Measurements from ENCODE around the gene EPG5.

EPG5 gene

DNA sequence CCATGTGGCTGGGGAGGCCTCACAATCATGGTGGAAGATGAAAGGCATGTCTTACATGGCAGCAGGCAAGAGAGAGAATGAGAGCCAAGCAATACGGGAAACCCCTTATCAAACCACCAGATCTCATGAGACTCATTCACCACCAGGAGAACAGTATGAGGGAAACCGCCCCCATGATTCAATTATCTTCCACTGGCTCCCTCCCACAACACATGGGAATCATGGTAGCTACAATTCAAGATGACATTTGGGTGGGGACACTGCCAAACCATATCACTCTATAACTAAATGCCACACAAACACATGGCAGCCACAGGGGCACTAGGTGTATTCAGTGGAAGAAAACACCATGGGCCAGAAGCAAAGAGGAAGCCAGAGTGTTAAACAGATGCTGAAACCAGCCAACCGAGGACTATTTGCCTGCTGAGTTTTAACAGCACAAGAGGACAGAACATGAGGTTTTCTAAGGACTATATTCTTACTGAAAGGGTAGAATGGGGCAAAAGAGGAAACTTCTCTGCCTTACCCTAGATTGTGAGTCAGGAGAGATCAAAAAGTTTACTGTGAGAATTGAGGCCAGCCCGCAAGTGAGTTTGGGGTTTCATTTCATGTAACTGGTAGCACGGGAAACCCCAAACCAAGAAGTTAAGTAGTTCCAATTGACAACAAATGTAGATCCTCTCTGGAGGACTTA is 92.5 kb downstream of the EPG5 start:
- Histone ChIP-seq H3K4me3 (ENCODE audit: low read depth in 1 of 2, low read length in 2 of 2) (no peak overlapping the region), H3K4me1 (ENCODE audit: control insufficient read depth in 1 of 2, insufficient read depth in 2 of 2, low read length in 2 of 2) (peaks cover 0 to 1% of the 10 kb centered on the region in 2 donors), H3K9me3 (ENCODE audit: control insufficient read depth in 1 of 2, low read length in 2 of 2) (no peaks in the 10 kb centered on the region), H3K27me3 (ENCODE audit: control insufficient read depth in 1 of 2, insufficient read depth in 2 of 2, low read length in 2 of 2) (no peaks in the 10 kb centered on the region), H3K36me3 (ENCODE audit: control insufficient read depth in 1 of 2, insufficient read depth in 2 of 2, low read length in 2 of 2) (peaks cover 17 to 58% of the 10 kb centered on the region in 2 donors), H3K9ac (ENCODE audit: low read depth in 1 of 2, low read length in 2 of 2) (no peak overlapping the region), H3K27ac (ENCODE audit: low read depth, low read length) (no peak overlapping the region)

DNA sequence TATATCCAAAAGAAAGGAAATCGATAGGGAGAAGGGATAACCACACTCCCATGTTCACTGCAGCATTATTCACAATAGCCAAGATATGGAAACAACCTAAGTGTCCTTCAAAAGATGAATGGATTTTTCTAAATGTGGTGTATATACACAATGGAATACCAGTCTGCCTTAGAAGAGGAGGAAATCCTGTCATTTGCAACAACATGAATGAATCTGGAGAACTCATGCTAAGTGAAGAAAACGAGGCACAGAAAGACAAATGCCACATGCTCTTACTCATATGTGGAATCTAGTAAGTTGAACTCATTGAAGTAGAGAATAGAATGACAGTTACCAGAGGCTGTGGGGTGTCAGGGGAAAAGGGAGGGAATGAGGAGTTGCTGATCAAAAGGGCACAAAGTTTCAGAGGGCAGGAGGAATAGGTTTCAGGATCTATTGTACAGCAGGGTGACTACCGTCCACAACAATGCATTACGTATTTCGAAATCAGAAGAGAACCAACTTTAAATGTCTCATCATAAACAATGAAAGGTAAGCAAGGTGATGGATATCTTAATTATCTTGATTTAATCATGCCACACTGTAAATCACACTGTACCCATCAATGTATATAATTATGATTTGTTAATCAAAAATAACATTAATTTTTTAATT is 95.6 kb downstream of the EPG5 start:
- H3K36me3 ChIP-seq (ENCODE audit: control insufficient read depth in 1 of 2, insufficient read depth in 2 of 2, low read length in 2 of 2): peaks cover 11 to 63% of the 10 kb centered on the region in 2 donors

DNA sequence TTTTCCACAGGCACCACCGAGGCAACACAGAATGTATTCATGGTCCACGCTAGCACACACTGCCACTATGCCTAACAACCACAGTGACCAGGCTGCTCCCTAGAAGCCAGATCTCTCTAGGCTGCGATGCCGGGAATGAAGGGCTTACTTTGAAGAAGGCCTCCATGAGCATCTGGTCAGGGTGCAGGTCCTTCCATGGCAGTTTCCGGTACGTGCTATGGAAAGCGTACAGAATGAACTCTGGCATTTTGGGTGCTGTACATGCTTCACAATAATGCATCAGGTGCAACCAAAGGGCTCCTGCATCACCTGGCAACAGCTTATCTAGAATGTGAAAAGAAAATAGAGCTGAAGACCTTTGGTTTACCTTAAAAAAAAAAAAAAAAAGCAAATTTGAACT is 96.7 kb downstream of the EPG5 start:
- Histone ChIP-seq H3K36me3 (ENCODE audit: control insufficient read depth in 1 of 2, insufficient read depth in 2 of 2, low read length in 2 of 2) (peaks cover 15 to 66% of the 10 kb centered on the region in 2 donors), H3K4me3 (ENCODE audit: low read depth in 1 of 2, low read length in 2 of 2) (no peak overlapping the region), H3K9me3 (ENCODE audit: control insufficient read depth in 1 of 2, low read length in 2 of 2) (no peaks in the 10 kb centered on the region), H3K27me3 (ENCODE audit: control insufficient read depth in 1 of 2, insufficient read depth in 2 of 2, low read length in 2 of 2) (no peaks in the 10 kb centered on the region), H3K9ac (ENCODE audit: low read depth in 1 of 2, low read length in 2 of 2) (no peak overlapping the region), H3K27ac (ENCODE audit: low read depth, low read length) (no peak overlapping the region), H3K4me1 (ENCODE audit: control insufficient read depth in 1 of 2, insufficient read depth in 2 of 2, low read length in 2 of 2) (no peaks in the 10 kb centered on the region)

More for the DNA sequence above, 95.6 kb downstream of the EPG5 start:
- H3K9me3 ChIP-seq (ENCODE audit: control insufficient read depth in 1 of 2, low read length in 2 of 2): no peaks in the 10 kb centered on the region
- no peaks in the 10 kb centered on the region for H3K4me1 ChIP-seq (ENCODE audit: control insufficient read depth in 1 of 2, insufficient read depth in 2 of 2, low read length in 2 of 2)
- H3K27me3 ChIP-seq (ENCODE audit: control insufficient read depth in 1 of 2, insufficient read depth in 2 of 2, low read length in 2 of 2): no peaks in the 10 kb centered on the region
- no peak overlapping the region for H3K9ac ChIP-seq (ENCODE audit: low read depth in 1 of 2, low read length in 2 of 2)
- no peak overlapping the region for H3K27ac ChIP-seq (ENCODE audit: low read depth, low read length)
- no peak overlapping the region for H3K4me3 ChIP-seq (ENCODE audit: low read depth in 1 of 2, low read length in 2 of 2)

DNA sequence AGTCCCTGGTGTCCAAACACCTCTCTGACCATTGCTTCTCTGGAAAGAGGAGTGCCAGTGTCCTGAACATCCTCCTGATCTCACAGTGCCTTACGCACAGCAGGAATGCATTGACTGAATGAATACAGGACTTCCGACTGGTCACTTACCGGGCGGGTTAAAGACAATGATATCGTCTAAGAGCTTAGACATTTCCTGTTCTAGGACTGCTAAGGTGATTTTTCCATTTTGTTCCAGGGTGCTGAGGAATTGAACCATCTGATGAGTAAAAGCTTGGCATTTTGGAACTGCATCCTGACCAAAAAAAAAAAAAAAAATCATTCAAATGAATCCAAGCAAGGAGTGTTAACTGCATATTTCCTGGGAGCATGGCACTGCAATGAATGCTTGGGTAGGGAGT is 101.7 kb downstream of the EPG5 start:
- Histone ChIP-seq H3K36me3 (ENCODE audit: control insufficient read depth in 1 of 2, insufficient read depth in 2 of 2, low read length in 2 of 2) (peaks cover 36 to 66% of the 10 kb centered on the region in 2 donors), H3K27ac (ENCODE audit: low read depth, low read length) (no peak overlapping the region), H3K27me3 (ENCODE audit: control insufficient read depth in 1 of 2, insufficient read depth in 2 of 2, low read length in 2 of 2) (no peaks in the 10 kb centered on the region), H3K4me3 (ENCODE audit: low read depth in 1 of 2, low read length in 2 of 2) (no peak overlapping the region), H3K9me3 (ENCODE audit: control insufficient read depth in 1 of 2, low read length in 2 of 2) (no peaks in the 10 kb centered on the region), H3K4me1 (ENCODE audit: control insufficient read depth in 1 of 2, insufficient read depth in 2 of 2, low read length in 2 of 2) (no peaks in the 10 kb centered on the region), H3K9ac (ENCODE audit: low read depth in 1 of 2, low read length in 2 of 2) (no peak overlapping the region)

DNA sequence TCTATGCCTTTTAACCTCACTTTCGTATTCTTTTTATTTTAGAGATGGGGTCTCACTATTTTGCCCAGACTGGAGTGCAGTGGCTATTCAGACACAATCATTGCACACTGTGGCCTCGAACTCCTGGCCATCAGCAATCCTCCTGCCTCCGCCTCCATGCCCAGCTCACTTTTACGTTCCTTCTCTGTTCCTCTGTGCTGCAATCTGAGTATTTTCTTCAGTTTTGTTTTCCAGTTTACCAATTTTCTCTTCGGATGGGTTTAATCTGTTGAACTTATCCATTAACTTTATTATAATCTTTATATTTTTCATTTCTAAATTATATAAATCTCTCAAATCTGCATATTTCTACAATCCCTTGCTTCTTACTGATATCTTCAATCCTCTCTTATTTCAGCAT is 103.0 kb downstream of the EPG5 start:
- H3K4me3 ChIP-seq (ENCODE audit: low read depth in 1 of 2, low read length in 2 of 2): no peak overlapping the region
- H3K27me3 ChIP-seq (ENCODE audit: control insufficient read depth in 1 of 2, insufficient read depth in 2 of 2, low read length in 2 of 2): no peaks in the 10 kb centered on the region
- no peaks in the 10 kb centered on the region for H3K4me1 ChIP-seq (ENCODE audit: control insufficient read depth in 1 of 2, insufficient read depth in 2 of 2, low read length in 2 of 2)
- H3K27ac ChIP-seq (ENCODE audit: low read depth, low read length): no peak overlapping the region
- no peak overlapping the region for H3K9ac ChIP-seq (ENCODE audit: low read depth in 1 of 2, low read length in 2 of 2)
- no peaks in the 10 kb centered on the region for H3K9me3 ChIP-seq (ENCODE audit: control insufficient read depth in 1 of 2, low read length in 2 of 2)
- H3K36me3 ChIP-seq (ENCODE audit: control insufficient read depth in 1 of 2, insufficient read depth in 2 of 2, low read length in 2 of 2): peaks cover 48 to 69% of the 10 kb centered on the region in 2 donors

DNA sequence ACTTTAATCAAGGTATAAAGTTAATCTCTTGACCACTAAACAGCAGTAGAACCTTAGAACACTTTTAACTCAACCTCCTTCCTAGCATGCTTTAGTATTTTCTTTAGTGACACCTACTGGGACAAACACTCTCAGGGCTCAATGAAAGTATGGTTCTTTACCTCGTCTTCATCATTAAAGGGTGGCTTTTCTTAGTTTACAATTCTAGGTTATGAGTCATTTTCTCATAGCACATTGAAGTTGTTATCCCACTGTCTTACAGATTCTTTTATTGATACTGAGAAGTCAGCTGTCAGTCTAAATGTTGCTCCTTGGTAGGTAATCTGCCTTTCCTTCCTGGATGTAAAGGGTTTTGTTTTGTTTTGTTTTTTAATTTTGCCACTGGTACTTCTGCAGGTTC is 103.7 kb downstream of the EPG5 start:
- Histone ChIP-seq H3K4me1 (ENCODE audit: control insufficient read depth in 1 of 2, insufficient read depth in 2 of 2, low read length in 2 of 2) (no peaks in the 10 kb centered on the region), H3K9ac (ENCODE audit: low read depth in 1 of 2, low read length in 2 of 2) (no peak overlapping the region), H3K36me3 (ENCODE audit: control insufficient read depth in 1 of 2, insufficient read depth in 2 of 2, low read length in 2 of 2) (peaks cover 54 to 75% of the 10 kb centered on the region in 2 donors), H3K27me3 (ENCODE audit: control insufficient read depth in 1 of 2, insufficient read depth in 2 of 2, low read length in 2 of 2) (no peaks in the 10 kb centered on the region), H3K27ac (ENCODE audit: low read depth, low read length) (no peak overlapping the region), H3K4me3 (ENCODE audit: low read depth in 1 of 2, low read length in 2 of 2) (no peak overlapping the region), H3K9me3 (ENCODE audit: control insufficient read depth in 1 of 2, low read length in 2 of 2) (no peaks in the 10 kb centered on the region)

DNA sequence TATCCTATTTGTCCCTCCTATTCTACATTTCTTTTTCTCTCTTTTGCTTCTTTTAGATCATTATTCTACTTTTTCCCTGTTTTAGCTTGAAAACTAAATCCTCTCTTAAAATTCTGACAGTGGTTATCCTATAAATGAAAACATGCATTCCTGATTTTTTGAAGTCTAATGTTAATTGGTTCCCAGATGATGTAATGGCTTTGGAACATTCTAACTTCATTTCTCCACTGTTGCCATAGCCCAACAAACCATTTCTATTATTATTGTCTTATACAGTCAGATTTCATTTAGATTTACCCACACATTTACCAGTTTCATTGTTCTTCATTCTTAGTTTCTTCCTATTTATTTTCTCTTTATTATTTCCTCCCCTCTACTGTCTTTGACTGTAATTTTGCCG is 105.2 kb downstream of the EPG5 start:
- H3K27me3 ChIP-seq (ENCODE audit: control insufficient read depth in 1 of 2, insufficient read depth in 2 of 2, low read length in 2 of 2): no peaks in the 10 kb centered on the region
- H3K4me3 ChIP-seq (ENCODE audit: low read depth in 1 of 2, low read length in 2 of 2): no peak overlapping the region
- no peak overlapping the region for H3K27ac ChIP-seq (ENCODE audit: low read depth, low read length)
- no peaks in the 10 kb centered on the region for H3K9me3 ChIP-seq (ENCODE audit: control insufficient read depth in 1 of 2, low read length in 2 of 2)
- H3K36me3 ChIP-seq (ENCODE audit: control insufficient read depth in 1 of 2, insufficient read depth in 2 of 2, low read length in 2 of 2): peaks cover 63 to 80% of the 10 kb centered on the region in 2 donors
- H3K4me1 ChIP-seq (ENCODE audit: control insufficient read depth in 1 of 2, insufficient read depth in 2 of 2, low read length in 2 of 2): no peaks in the 10 kb centered on the region
- no peak overlapping the region for H3K9ac ChIP-seq (ENCODE audit: low read depth in 1 of 2, low read length in 2 of 2)

DNA sequence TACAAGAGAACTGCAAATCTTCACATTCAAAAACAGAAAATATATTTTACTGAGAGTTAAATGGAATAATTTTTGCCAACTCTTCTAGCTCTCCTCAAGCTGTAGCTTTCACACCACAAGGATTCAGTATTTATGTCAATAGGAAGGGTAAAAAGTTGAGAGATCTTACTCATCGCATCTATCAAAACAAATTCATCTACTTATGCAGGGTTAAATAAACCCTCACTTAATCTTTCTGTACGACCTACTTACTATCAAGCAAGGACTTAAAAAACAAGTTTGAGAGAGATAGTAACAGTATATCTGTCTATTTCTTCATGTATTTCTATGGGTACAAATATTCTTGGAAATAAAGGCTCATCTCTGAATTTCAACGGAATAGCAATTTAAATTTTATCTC is 106.2 kb downstream of the EPG5 start:
- H3K9me3 ChIP-seq (ENCODE audit: control insufficient read depth in 1 of 2, low read length in 2 of 2): no peaks in the 10 kb centered on the region
- H3K36me3 ChIP-seq (ENCODE audit: control insufficient read depth in 1 of 2, insufficient read depth in 2 of 2, low read length in 2 of 2): peaks cover 61 to 80% of the 10 kb centered on the region in 2 donors
- no peak overlapping the region for H3K27ac ChIP-seq (ENCODE audit: low read depth, low read length)

DNA sequence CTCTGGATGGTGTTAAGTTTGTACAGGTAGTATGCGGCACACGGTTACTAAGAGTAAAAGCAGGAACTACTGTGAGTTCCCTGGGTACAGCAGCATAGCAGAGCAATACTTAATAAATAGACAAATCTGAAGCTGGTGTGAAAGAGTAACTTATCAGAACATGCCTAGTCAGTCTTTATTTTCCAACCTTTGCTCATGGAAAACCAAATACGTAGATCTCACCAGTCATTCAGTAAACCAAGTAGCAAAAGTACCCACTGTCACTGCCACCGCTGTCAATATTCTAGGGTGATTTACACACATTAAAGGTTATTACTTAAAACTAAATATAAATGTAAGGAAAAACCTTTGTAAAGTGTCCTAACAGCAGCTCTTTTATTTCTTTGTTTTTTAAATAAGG is 106.6 kb downstream of the EPG5 start:
- Histone ChIP-seq H3K9me3 (ENCODE audit: control insufficient read depth in 1 of 2, low read length in 2 of 2) (no peaks in the 10 kb centered on the region), H3K27ac (ENCODE audit: low read depth, low read length) (no peak overlapping the region), H3K36me3 (ENCODE audit: control insufficient read depth in 1 of 2, insufficient read depth in 2 of 2, low read length in 2 of 2) (peaks cover 61 to 80% of the 10 kb centered on the region in 2 donors), H3K4me1 (ENCODE audit: control insufficient read depth in 1 of 2, insufficient read depth in 2 of 2, low read length in 2 of 2) (no peaks in the 10 kb centered on the region), H3K27me3 (ENCODE audit: control insufficient read depth in 1 of 2, insufficient read depth in 2 of 2, low read length in 2 of 2) (no peaks in the 10 kb centered on the region), H3K4me3 (ENCODE audit: low read depth in 1 of 2, low read length in 2 of 2) (no peak overlapping the region), H3K9ac (ENCODE audit: low read depth in 1 of 2, low read length in 2 of 2) (no peak overlapping the region)

More for the DNA sequence above, 106.2 kb downstream of the EPG5 start:
- Histone ChIP-seq H3K4me1 (ENCODE audit: control insufficient read depth in 1 of 2, insufficient read depth in 2 of 2, low read length in 2 of 2) (no peaks in the 10 kb centered on the region), H3K9ac (ENCODE audit: low read depth in 1 of 2, low read length in 2 of 2) (no peak overlapping the region), H3K4me3 (ENCODE audit: low read depth in 1 of 2, low read length in 2 of 2) (no peak overlapping the region), H3K27me3 (ENCODE audit: control insufficient read depth in 1 of 2, insufficient read depth in 2 of 2, low read length in 2 of 2) (no peaks in the 10 kb centered on the region)

DNA sequence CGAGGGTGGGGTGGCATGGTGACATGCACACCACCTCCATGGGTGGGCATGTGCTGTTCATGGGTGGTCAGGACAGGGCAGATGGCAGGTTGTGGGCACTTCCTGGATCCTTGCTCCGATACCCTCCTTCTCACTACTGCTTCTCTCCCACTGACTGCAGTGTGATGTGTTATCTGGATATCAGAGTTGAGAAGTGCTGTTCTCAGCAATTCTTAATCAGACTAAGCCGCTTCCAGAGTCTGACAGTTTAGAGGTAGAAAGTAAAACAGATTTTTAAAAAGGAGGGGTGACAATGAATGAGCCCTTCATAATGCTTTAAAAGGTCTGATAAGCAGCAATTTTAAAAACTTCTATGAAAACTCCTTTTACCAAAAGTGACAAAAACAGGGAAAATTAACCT is 107.8 kb downstream of the EPG5 start:
- no peak overlapping the region for H3K4me3 ChIP-seq (ENCODE audit: low read depth in 1 of 2, low read length in 2 of 2)
- H3K27me3 ChIP-seq (ENCODE audit: control insufficient read depth in 1 of 2, insufficient read depth in 2 of 2, low read length in 2 of 2): no peaks in the 10 kb centered on the region
- H3K36me3 ChIP-seq (ENCODE audit: control insufficient read depth in 1 of 2, insufficient read depth in 2 of 2, low read length in 2 of 2): peaks cover 51 to 78% of the 10 kb centered on the region in 2 donors
- no peak overlapping the region for H3K9ac ChIP-seq (ENCODE audit: low read depth in 1 of 2, low read length in 2 of 2)
- H3K27ac ChIP-seq (ENCODE audit: low read depth, low read length): no peak overlapping the region
- no peaks in the 10 kb centered on the region for H3K4me1 ChIP-seq (ENCODE audit: control insufficient read depth in 1 of 2, insufficient read depth in 2 of 2, low read length in 2 of 2)
- no peaks in the 10 kb centered on the region for H3K9me3 ChIP-seq (ENCODE audit: control insufficient read depth in 1 of 2, low read length in 2 of 2)
